H7 (cell line): ENCODE measurements around the gene SSBP2. TPM values are rescaled to one million over a fixed set of nuclear protein-coding genes. Genes with fewer than 3 reads are reported as not detected.
A peak's percentile ranks its signal among the peaks of the same experiment; 100 is the strongest.
"Not testable (repeated sequence)": the region's sequence is repeated elsewhere in the genome, so short reads cannot be mapped to it uniquely, and the experiment has no call there.

Experiments used
- DNase-seq: peaks from one replicate; pipeline ENCODE4 v3.0.0; 2012
- H3K27me3 ChIP-seq: 2 replicates; pipeline ENCODE4 v1.6.0; 2011; ENCODE audit warnings: mild to moderate bottlenecking, low read length; ENCODE audit not compliant: control insufficient read depth, insufficient read depth
- H3K36me3 ChIP-seq: replicated peaks from 2 replicates; pipeline ENCODE4 v1.5.1; 2011; ENCODE audit warnings: low read length; ENCODE audit not compliant: control insufficient read depth, insufficient read depth
- H3K4me3 ChIP-seq: 2 replicates; pipeline ENCODE4 v1.5.1; 2011; ENCODE audit warnings: low read depth, mild to moderate bottlenecking, control low read depth, low read length, moderate library complexity; ENCODE audit not compliant: insufficient read depth
- total RNA-seq: library from RNA; depleted of rRNA; stranded (reverse); fragments of >200 nt; shearing (Covaris generic); gene quantifications from 2 replicates; pipeline ENCODE4 v1.2.3, GENCODE V29; 2014

SSBP2 gene
- total RNA-seq, 1 experiment from 2014 or later: 26.1 TPM

- H3K36me3 ChIP-seq: no peaks in the 10 kb centered on the region
- H3K27me3 ChIP-seq: no peaks in the 10 kb centered on the region
- no peak for DNase-seq
- H3K4me3 ChIP-seq: no peak overlapping the region
These were observed 112.4 kb downstream of the SSBP2 start for GRCh38 chr5:81638471-81638870.

DNA sequence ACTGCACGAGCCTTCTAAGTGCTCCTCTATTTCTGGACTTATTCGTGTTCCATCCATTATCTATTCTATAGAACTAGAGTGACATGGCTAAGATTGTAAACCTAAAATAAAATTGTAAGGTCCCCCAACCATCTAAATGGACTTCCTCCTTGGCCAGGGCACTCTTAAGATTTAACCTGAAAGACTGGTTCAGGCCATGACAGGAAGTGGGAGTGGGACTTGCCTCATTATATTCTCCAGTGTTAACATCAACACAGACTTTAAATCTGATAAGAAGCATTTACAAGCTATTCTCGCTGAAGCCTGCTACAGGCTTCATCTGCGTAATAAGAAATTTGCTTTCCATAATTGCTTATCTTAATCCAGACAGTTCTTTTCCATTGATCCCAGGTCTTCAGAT is 117.0 kb downstream of the SSBP2 start:
- Histone ChIP-seq H3K4me3 (no peak overlapping the region), H3K36me3 (no peaks in the 10 kb centered on the region), H3K27me3 (no peaks in the 10 kb centered on the region)
- DNase-seq: no peak

GRCh38 chr5:81633471-81633870 is 117.4 kb downstream of the SSBP2 start:
- Histone ChIP-seq H3K4me3 (no peak overlapping the region), H3K27me3 (no peaks in the 10 kb centered on the region), H3K36me3 (no peaks in the 10 kb centered on the region)
- no peak for DNase-seq

GRCh38 chr5:81632679-81633078 is 118.2 kb downstream of the SSBP2 start:
- no peak for DNase-seq
- no peaks in the 10 kb centered on the region for H3K27me3 ChIP-seq
- H3K4me3 ChIP-seq: no peak overlapping the region
- H3K36me3 ChIP-seq: no peaks in the 10 kb centered on the region

GRCh38 chr5:81631621-81632020 is 119.3 kb downstream of the SSBP2 start:
- DNase-seq: no peak
- no peaks in the 10 kb centered on the region for H3K36me3 ChIP-seq
- H3K27me3 ChIP-seq: no peaks in the 10 kb centered on the region
- no peak overlapping the region for H3K4me3 ChIP-seq

DNA sequence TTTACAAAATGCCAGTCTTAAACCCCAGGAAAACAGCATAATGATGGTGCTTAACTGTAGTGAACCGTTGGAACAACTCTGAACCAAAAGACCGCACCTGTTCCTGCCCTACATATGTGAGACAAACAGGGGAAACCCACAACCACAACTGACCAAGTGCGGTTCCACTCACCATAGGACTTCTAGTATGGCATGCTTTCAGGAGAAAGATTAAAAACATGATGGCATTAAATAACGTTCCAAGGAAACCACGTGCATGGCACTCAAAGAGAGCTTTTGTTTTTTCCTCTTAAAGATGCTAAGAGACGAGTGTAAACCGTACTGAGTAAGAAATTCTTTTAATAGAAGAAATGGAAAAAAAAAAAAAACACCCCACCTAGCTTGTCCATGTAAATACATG is 119.8 kb downstream of the SSBP2 start:
- DNase-seq: no peak
- H3K4me3 ChIP-seq: no peak overlapping the region
- no peaks in the 10 kb centered on the region for H3K27me3 ChIP-seq

GRCh38 chr5:81630684-81631083 is 120.2 kb downstream of the SSBP2 start:
- Histone ChIP-seq H3K36me3 (no peaks in the 10 kb centered on the region), H3K27me3 (no peaks in the 10 kb centered on the region), H3K4me3 (no peak overlapping the region)
- DNase-seq: no peak

More for the DNA sequence above, 119.8 kb downstream of the SSBP2 start:
- no peaks in the 10 kb centered on the region for H3K36me3 ChIP-seq

GRCh38 chr5:81629986-81630385 is 120.9 kb downstream of the SSBP2 start:
- no peaks in the 10 kb centered on the region for H3K36me3 ChIP-seq
- no peak for DNase-seq
- no peak overlapping the region for H3K4me3 ChIP-seq
- no peaks in the 10 kb centered on the region for H3K27me3 ChIP-seq

DNA sequence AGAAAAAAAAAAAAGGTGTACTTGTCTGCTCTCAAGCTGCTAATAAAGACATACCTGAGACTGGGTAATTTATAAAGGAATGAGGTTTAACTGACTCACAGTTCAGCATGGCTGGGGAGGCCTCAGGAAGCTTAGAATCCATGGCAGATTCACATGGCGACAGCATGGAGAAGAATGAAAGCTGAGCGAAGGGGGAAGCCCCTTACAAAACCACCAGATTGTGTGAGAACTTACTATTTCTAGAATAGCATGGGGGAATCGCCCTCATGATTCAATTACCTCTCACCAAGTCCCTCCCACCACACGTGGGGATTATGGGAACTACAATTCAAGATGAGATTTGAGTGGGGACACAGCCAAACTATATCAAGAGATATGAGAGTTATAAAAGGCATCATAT is 122.8 kb downstream of the SSBP2 start:
- not testable (repeated sequence) for H3K36me3 ChIP-seq, DNase-seq

DNA sequence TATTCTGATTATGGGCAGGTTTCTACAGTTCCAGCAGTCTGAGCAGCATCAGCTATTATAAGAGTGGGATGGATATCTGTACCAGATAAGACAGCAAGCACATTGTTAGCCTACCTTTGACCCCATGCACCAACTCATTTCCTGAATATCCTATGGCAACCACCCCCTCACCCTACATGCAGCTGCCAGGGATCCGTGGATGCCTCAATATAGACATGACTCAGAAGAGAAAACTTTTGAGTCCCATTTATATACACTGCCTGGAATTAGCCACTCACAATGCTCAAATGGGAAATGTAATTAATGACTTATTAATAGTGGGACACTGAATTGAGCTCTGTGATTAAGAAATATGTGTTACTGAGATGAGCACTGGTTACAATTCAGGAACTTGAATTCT is 124.4 kb downstream of the SSBP2 start:
- Histone ChIP-seq H3K27me3 (no peaks in the 10 kb centered on the region), H3K4me3 (no peak overlapping the region), H3K36me3 (no peaks in the 10 kb centered on the region)
- no peak for DNase-seq

More for the DNA sequence above, 122.8 kb downstream of the SSBP2 start:
- not testable (repeated sequence) for H3K4me3 ChIP-seq, H3K27me3 ChIP-seq

DNA sequence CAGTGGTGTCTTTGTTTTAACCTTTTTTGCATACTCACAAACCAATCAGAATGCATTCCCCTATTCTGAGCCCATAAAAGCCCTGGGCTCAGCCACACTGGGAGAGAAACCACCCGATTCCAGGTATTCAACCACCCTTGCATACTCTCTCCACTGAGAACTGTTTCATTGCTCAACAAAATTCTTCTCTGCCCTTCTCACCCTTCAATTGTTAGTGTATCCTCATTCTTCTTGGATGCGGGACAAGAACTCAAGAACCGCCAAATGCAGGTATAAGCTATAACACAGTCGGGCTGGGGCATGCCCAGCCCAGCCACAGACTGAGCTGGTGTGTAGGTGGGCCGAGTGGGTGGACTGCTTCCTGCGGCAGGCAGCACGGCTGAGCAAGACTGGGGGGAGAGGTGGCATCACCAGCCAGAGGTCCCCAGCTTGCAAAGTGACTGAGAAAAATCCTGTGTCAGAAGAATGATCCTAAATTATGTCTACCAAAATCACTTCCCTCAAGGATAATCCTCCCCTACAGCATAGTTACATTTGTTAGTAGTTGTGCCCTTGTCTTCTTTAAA is 141.0 kb downstream of the SSBP2 start:
- no peak for DNase-seq
- H3K27me3 ChIP-seq: no peaks in the 10 kb centered on the region
- no peaks in the 10 kb centered on the region for H3K36me3 ChIP-seq
- no peak overlapping the region for H3K4me3 ChIP-seq

- no peak for DNase-seq
- H3K4me3 ChIP-seq: no peak overlapping the region
- no peaks in the 10 kb centered on the region for H3K36me3 ChIP-seq
- H3K27me3 ChIP-seq: no peaks in the 10 kb centered on the region
These were observed 141.9 kb downstream of the SSBP2 start for GRCh38 chr5:81608976-81609375.

DNA sequence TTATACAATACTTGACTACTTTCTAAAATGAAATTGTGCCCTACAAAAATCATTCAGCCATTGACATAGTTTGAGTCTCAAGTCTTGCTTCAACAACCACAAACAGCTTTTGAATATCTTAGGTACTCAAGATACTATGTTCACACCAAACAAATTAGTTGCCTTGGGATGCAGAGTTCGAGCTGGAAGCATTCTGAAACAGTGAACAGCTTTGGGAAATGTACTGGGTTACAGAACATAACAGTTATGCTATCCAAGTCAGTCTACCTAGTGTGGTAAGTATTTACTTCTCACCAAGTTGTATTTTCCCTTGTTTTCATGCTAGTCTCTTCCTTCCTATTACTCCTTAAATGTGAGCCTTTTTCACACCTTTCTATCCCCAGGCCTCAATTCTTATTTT is 143.2 kb downstream of the SSBP2 start:
- Histone ChIP-seq H3K4me3 (no peak overlapping the region), H3K27me3 (no peaks in the 10 kb centered on the region), H3K36me3 (no peaks in the 10 kb centered on the region)
- no peak for DNase-seq

GRCh38 chr5:81606150-81606549 is 144.7 kb downstream of the SSBP2 start:
- Histone ChIP-seq H3K36me3 (no peaks in the 10 kb centered on the region), H3K27me3 (no peaks in the 10 kb centered on the region), H3K4me3 (no peak overlapping the region)
- DNase-seq: peak; percentile 49

DNA sequence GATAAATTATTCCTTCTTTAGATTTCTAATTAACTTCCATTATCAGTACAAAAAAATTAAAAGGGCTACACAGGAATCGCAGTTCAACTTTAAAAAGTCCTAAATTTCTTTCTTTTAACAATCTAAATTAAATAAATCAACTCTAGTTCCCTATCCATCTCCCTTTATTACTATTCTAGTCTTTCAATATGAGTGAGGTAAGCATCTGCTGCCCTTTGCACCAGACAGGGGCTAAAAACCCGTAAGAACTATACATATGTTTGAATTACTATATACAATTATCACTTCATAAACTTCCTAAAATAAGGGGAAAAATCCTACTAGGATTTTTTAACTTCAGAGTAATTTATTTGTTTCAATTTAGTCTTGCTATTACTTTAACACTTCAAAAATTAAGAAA is 145.6 kb downstream of the SSBP2 start:
- no peak for DNase-seq
- no peaks in the 10 kb centered on the region for H3K36me3 ChIP-seq
- H3K27me3 ChIP-seq: no peaks in the 10 kb centered on the region
- no peak overlapping the region for H3K4me3 ChIP-seq

GRCh38 chr5:81604193-81604592 is 146.7 kb downstream of the SSBP2 start:
- H3K27me3 ChIP-seq: no peaks in the 10 kb centered on the region
- H3K36me3 ChIP-seq: no peaks in the 10 kb centered on the region
- no peak for DNase-seq
- no peak overlapping the region for H3K4me3 ChIP-seq
